GM21737 (cell line): ENCODE results near the gene KLK10.
"Not testable (repeated sequence)": the region's sequence is repeated elsewhere in the genome, so short reads cannot be mapped to it uniquely, and the experiment has no call there.

ENCODE experiments used
- ATAC-seq: cut with Tn5 transposase; IDR thresholded peaks from one replicate; pipeline ENCODE4 v1.9.1; 2021; ENCODE audit warnings: mild to moderate bottlenecking, moderate library complexity; ENCODE audit not compliant: unreplicated experiment

The KLK10 gene

GRCh38 chr19:51003316-51003715 lies 16.2 kb downstream of the KLK10 start:
- ATAC-seq, result no peak

DNA sequence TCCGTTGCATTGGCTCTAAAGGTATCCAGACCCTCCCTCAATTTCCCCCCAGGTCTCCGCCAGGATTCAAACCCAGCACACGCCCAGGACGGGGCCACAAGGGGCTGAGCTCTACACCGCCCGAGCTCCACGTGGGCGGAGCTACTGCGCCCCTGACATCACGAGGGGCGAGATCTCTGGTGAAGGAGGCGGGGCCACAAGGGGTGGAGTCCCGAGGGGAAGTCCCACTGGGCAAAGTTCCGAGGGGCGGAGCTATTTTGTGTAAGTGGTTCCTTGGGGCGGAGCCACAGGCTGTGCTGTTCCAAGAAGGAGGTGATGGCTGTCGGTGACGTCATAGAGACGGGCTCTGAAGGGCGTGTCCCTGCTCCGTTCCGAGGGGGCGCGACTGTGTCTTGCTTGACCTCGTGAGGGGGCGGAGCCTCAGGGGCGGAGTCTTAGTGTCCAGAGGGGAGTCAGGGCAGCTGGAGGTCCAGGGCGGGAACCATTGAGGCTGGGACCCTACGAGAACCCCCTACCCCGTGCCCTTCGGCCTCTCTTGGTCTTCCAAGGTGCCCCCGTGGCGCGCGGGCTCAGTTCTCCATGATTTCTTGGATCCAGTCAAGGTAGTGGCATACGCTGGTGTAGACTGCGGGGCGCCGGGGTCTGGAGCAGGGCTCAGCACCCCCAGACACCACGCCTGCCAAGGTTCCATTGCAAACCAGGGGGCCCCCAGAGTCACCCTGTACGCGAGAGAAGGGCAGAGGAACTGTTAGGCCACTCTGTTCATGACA lies 16.8 kb downstream of the KLK10 start:
- no peak for ATAC-seq

DNA sequence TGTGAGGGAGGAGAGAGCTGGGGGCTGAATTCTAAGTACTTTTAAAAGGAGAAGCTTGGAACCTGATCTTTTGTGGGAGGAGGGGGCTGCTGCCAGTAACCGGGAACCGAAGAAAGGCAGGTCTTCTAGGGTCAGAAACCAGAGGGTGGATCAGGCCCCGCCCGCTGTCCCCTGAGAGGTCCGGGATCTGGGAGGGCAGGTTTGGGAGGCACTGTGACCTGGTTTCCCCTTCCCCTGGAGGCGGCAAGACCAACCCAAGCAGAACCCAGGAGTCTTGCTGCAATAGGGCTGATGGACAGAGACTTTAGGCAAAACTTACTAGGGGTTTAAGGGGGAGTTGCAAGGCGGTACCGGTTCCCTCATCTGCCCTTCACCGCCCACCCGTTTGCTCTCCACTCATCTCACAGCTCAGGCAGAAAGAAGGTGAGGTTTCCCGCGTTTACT lies 17.4 kb downstream of the KLK10 start:
- no peak for ATAC-seq

- ATAC-seq, result no peak
These were observed 18.0 kb downstream of the KLK10 start, which contains the start of gene KLK8 for GRCh38 chr19:51001515-51001914. Gene KLK8 (minus strand): TSS chr19:51001604. CDS start chr19:51001167, 437 bp downstream.

- no peak for ATAC-seq
These were observed 18.5 kb downstream of the KLK10 start for GRCh38 chr19:51000981-51001380.

- ATAC-seq, result no peak
These were observed 19.1 kb downstream of the KLK10 start for GRCh38 chr19:51000426-51000825.

GRCh38 chr19:50998686-50999085 lies 20.8 kb downstream of the KLK10 start:
- no peak for ATAC-seq

DNA sequence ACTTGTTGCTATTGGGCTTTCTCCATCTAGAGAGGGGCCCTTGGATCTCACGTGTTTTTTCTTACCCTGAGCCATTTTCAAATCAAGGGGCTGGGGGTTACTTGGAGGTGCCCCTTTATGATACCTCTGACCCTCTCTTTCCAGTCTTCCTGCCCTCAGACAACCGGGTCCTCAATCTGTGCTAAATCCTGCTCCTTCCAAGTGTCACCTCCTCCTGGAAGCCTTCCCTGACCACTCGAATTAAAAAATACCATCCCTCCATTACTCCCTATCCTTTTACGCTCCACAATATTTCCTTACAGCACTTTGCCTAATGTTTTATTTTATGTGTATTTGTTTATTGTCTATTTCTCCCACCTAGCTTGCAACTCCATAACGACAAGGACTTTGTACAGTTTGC lies 21.4 kb downstream of the KLK10 start:
- ATAC-seq, result no peak

DNA sequence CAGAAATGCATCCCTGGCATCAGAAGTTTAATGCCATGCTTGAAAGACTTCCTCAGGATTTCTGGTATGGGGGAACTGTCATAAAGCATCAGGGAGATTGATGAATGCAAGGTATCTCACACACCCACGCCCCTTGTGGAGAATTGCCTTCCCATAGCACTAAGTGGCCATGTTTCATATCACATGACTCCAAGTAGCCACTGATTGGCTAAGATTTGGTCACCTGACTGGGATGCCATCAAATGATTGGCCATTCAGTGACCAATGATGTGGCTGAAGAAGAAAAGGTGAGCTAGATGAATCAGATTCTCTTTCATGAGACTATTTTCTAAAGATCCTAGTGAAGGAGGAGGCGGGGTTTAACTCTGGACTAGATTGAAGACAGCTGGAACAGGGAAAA lies 25.4 kb downstream of the KLK10 start:
- no peak for ATAC-seq

DNA sequence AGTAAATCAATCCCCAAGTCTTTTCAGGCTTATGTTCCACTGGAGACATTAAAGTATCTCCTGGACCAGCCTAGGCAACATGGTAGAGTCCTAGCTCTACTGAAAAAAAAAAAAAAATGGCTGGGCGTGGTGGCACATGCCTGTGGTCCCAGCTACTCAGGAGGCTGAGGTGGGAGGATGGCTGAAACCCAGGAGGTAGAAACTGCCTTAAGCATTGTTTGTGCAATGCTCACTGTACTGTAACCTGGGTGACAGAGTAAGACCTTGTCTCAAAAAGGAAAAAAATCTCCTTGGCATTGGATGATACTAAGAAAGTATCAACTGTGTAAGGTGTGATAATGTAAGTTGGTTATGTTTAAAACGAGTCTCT lies 26.9 kb downstream of the KLK10 start:
- ATAC-seq, result no peak

DNA sequence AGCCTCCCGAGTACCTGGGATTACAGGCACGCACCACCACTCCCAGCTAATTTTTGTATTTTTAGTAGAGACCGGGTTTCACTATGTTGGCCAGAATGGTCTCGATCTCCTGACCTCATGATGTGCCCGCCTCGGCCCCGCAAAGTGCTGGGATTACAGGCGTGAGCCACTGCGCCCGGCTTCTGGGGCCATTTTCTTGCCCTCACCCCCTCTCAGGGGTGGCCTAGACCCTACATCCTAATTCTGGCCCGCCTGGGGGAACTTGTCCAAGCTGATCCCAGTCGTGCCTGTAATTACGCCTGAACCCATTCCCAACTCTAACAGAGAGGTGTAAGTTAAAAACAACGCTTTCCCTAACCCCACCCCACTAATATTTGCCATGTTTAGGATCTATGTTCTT lies 35.1 kb downstream of the KLK10 start:
- not testable (repeated sequence) for ATAC-seq

DNA sequence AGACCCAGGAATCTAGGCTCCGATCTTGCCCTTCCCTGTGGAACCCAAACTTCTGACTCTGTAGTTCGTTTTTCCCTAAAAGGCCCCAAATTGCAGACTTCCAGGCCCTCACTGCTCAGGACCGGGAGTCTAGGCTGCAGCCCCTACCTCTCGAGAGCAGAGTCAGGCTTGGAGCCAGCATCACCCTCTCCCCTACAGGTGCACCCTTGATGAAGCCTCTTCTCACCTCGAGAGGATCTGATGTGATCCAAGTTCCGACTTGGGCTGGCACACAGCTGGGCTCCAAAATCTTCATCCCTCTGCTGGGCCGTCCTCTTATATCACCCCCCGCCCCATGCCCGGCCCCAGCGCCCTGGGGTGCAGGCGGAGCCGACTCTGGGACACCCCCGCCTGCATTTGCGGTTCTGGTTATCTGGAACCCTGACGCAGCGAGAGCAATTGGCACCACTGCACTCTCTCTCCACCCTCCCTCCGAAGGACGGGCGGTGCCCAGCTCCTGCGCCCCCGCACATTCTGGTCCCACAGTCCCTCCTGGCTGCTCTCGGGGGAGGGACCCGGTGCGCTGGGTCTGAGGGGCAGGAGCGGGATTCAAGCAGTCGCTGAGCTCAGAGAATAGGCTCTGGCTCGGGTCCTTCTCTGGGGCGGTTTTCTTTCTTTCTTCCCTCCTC lies 35.8 kb downstream of the KLK10 start, which contains the start of gene KLK7:
Gene KLK7, minus strand, starts transcription at position 293 of the 668 bp plus-strand sequence. CDS start 1,518 bp downstream, outside the sequence.
- ATAC-seq, result no peak

DNA sequence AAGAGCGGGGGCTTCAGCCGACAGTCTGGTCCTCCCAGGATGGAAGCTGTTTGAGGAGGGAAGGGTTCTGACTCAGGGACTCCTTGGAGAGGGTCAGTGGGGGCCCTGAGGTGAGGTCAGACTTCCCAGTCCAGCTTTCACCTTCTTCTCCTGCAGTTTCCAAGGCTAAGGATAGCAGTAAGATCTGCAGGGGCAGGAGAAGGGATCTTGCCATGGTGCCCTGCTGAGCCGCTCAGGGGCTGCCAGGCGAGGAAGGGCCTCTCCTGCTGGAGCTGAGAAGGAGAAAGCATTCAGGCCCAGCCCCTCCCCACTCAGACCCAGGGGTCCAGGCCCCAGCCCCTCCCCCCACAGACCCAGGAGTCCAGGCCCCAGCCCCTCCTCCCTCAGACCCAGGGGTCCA lies 37.3 kb downstream of the KLK10 start:
- no peak for ATAC-seq

DNA sequence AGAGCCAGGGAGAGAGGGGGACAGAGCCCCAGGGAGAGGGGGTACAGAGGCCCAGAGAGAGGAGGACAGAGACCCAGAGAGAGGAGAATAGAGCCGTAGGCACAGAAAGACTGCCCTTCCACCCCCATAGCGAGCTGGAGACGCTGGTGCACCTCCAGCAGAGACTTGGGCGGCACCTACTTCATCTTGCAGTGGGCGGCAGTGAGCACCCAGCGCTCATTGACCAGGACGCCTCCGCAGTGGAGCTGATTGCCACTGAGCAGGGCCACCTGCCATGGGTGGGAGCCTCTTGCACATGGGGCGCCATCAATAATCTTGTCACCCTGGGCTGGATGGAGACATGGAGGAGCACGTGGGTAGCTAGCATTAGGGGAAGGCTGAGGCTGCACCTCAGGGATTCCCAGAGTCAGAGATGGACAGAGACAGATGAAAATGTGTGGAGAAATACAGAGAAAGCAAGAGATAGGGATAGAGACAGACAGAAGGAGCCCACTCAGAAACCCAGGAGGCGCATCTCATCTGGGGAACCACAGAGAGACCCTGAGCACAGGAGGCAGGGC lies 37.8 kb downstream of the KLK10 start:
- ATAC-seq, result no peak

GRCh38 chr19:50980208-50980607 lies 39.3 kb downstream of the KLK10 start:
- no peak for ATAC-seq

DNA sequence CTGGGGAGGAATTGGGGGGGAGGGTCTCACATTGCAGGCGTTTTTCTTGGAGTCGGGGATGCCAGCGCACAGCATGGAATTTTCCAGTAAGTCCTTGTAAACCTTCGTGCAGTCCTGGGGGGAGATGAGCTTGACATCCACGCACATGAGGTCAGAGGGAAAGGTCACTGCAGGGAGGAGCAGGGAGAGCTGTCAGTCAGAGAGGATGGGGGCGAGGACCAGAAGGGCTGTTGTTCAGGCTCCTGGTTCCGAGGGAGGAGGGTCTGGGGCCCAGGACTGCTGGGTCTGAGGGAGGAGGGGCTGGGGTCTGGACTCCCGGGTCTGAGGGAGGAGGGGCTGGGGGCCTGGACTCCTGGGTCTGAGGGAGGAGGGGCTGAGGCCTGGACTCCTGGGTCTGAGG lies 39.8 kb downstream of the KLK10 start:
- no peak for ATAC-seq

DNA sequence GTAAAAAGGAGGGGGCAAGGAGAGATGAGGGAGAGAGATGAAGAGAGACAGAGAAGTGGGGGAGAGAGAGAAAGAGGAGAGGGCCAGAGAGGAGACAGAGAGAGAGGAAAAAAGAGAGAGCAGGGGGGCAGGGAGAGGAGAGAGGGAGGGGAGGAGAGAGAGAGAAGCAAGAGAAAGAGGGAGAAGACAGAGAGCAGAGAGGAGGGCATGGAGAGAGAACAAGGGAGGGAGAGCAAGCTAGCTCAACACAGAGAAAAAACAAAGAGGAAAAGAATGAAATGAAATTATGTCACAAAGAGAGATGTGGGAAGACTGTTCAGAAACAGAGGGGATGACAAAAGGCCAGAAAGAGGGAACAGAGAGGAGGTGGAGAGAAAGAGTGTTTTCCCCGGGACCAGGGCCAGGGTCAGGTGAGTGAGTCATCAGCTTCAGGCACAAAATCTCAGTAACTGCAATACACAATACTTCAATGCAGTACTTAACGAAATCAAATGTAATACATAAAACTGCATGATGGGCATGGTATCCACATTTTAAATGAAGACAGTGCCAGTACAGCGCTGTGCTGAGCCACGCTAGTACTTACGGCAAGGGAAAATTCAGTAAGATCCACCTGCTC lies 40.6 kb downstream of the KLK10 start:
- no peak for ATAC-seq

DNA sequence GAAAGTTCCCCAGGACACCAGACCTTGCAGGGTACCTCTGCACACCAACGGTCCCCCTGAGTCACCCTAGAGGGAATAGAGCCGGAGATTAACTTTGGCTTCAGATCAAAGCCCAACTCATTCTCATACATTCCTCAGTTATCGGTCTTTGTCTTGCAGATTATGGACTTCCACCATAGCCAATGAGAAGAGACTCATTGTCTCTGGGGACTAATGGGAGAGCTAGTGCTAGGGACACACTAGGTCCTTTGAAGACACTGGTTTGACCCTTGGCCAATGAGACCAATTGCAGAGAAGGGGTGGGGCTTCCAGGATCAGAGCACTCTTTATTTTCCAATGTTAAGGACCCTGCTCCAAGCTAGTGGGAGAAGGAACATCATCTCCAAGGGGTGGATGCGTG lies 41.9 kb downstream of the KLK10 start:
- no peak for ATAC-seq

- no peak for ATAC-seq
These were observed 43.7 kb downstream of the KLK10 start for GRCh38 chr19:50975766-50976165.

GRCh38 chr19:50974702-50975556 lies 44.6 kb downstream of the KLK10 start:
- no peak for ATAC-seq
